ENCODE measurements around the gene MXI1.

The MXI1 gene

DNA sequence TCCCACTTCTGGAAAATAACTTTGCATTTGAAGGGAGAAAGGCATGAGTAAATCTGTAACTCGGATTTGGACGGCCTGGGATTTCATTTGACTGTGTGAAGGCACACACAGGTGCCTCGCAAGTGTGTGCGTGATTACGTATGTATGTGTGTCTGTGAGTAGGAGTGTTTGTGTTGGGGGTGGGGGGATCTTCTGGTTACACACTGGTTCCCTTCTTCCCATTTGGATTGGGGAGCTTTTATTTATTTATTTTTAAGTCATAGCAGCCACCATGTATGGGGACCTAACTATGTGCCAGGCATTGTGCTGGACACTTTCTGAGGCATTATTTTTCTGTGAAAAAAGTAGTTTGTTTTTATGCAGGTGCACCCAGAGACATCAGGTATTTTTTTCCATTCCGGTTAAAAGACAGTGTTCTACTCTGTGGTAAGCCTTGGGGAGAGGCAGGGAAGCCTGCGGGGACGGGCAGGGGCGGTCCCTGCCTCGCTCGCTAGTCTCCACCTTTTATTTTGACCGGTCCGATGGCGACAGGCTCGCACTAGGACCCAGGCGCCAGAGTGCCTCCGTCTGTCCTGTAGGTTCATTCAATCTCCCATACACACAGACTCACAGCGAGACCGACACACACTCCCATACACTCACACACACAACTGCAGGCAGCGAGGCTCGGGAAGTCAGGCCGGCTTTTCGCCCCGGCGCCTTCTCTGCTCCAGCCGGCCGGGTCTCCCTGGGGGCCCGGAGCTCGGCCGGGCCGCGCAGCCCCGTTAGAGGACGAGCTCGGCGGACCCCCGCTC, at the start of gene MXI1:
Gene MXI1 (plus strand): TSS at position 595 of the 794 bp plus-strand sequence. CDS start 204 bp downstream, outside the sequence.
- DNase-seq: peak; percentile 70

GRCh38 chr10:110158051-110159005, 49.1 kb upstream of the MXI1 start:
- no peak for DNase-seq

DNA sequence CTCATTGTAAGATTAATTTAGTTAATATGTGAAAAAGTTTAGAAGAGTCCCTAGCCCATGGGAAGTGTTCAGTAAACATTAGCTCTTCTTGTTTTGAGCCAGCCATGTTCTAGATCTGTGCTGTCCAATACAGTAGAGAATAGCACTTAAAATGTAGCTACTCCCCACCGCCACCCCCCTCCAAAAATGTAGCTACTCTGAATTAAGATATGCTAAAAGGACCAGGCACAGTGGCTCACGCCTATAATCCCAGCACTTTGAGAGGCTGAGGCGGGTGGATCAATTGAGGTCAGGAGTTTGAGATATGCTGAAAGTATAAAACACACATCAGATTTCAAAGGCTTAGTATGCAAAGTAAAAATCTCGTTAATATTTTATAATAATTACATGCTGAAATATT, 47.3 kb upstream of the MXI1 start:
- no peak for DNase-seq

- DNase-seq: no peak
Measured at GRCh38 chr10:110160522-110160921, 46.9 kb upstream of the MXI1 start.

DNA sequence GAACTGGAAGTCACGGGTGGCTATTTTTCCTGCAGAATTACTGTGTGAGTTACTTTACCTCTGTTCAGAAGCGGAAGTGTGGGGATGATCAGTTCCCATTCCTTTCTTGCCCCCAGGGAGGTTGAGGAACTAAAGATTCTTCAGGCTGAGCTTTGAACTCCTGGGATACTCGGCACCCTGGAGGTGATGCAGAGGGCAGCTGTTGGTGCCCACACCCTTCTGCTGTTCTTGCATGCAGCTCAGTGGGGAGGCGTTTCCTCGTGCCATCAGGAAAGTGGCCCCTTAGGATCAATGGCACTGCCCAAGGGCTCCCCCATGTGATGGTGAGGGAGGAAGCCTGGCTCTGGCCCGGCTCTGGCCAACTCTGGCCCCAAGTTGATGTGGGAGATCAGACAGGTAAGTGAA, 44.7 kb upstream of the MXI1 start:
- no peak for DNase-seq

- DNase-seq: no peak
Measured at GRCh38 chr10:110163192-110163773, 44.1 kb upstream of the MXI1 start.

DNA sequence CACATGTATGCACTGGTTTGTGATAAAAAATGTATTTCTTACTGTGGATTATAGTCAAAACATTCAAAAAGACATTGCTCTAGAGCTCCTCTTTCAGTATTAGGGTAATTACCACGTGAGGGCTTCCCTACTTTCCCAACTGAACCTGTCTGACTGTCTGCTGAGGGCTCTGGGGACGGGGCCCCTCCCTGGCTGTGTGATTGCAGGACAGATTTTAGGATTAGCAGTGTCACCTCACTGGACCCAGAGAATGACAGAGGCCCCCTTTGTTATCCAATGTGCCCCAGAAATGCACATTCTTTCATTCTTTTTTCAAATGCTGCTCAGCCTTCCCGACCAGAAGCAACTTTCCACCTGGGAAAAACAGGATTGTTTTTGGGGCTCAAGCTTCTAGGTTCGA, 43.6 kb upstream of the MXI1 start:
- DNase-seq: no peak

- no peak for DNase-seq
Measured at GRCh38 chr10:110165239-110165638, 42.2 kb upstream of the MXI1 start.

DNA sequence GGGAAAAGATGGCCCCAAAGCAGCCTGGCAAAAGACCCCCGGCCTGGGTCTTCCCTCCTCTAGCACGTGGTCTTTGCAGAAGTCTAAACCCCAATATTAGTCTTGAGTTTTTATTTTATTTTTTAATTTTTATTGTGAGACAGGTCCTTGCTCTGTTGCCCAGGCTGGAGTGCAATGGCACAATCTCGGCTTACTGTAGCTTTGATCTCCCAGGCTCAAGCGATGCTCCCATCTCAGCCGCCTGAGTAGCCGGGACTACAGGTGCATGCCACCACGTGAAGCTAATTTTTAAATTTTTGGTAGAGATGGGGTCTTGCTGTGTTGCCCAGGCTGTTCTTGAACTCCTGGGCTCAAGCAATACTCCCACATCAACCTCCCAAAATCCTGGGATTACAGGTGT, 40.3 kb upstream of the MXI1 start:
- no peak for DNase-seq

- no peak for DNase-seq
Measured at GRCh38 chr10:110168601-110169481, 38.6 kb upstream of the MXI1 start.

GRCh38 chr10:110169586-110169985, 37.8 kb upstream of the MXI1 start:
- DNase-seq: no peak

DNA sequence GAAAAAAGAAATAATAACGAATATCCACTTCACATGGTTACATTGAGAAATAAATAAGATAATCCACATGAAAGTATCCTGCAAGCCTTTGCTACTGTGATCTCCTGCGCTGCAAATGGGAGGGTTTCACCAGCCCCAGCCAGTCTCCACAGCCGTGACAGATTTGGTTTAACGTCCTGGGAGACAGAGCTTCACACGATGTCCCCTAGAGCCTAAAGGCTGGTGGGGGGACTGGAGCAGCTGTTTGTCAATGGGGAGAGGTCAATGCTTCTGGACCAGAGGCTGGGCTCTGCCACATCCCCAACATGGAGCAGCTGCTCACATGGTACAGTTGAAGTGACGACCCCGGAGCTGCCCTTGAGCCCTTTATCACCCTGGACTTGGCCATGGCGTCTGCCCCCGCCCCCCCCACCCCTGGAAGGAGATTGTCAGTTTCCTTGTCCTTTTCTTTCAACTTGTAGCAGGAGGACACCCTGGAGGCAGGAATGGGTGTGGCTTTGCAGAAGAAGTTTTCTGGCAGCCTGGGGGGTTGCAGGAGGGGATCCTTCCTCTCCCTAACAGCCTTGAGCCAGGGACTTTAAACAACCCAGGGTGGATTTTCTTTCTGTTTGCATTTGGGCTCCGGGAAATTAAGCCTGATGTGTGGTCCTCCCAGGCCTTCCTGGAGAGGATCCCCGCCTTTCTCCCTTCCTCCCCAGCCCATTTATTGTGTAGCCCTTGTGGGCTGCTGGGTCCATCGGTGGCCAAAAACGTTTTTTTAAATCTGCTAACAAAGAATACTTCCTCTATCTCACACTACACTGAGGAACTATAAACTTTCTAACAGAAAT, 37.0 kb upstream of the MXI1 start:
- no peak for DNase-seq

DNA sequence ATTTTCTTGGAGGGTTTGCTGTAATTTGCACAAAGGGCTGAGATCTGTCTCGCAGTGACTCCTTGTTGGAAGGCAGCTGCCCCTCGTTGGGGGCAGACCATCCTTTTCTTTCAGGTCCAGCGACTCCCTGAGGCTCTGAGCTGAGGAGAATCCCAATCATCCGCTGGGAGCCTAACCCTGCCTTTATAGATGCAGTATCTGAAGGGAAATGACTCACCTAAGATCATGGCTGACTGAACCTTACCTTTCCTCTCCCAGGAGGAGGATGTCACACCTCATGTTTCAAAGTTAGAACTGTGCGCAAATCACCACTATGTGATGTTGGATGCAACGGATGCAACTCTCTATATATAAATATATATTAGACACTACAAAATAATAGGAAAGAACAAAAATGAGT, 36.4 kb upstream of the MXI1 start:
- no peak for DNase-seq

DNA sequence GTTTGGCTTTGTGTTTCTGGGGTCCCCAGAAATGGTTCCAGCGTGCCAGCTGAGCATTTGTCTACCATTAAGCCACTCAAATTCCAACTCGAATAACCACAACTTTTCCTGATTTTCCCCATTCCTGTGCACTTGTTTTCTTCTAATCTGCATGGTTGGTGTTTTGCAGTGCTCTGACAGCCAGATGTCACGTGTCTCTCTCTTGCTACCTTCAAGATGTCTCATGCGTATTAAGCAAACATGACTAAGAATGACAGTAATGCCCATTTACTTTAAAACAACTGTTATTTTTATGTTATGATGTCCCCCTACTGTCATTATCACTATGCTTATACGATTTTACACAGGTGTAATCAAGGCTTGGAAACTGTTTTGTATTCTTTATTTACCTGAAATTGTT, 35.2 kb upstream of the MXI1 start:
- no peak for DNase-seq

DNA sequence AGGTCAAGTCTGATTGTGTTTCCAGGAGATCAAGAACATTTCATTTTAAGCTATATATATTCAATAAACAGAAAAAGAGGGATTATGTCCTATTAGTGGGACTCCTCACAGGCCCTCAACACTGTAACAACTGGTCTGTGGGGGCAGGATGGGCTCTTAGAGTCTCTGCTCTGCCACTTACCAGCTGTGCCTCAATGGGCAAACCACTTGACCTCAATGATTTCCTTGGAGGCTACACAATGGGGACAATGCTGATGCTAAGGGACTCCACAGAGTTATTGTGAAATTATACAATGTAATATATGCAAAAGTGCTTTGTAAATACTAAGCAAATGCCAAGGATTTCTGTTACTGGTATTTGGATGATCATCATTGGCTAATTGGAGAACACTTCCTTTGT, 33.2 kb upstream of the MXI1 start:
- no peak for DNase-seq

DNA sequence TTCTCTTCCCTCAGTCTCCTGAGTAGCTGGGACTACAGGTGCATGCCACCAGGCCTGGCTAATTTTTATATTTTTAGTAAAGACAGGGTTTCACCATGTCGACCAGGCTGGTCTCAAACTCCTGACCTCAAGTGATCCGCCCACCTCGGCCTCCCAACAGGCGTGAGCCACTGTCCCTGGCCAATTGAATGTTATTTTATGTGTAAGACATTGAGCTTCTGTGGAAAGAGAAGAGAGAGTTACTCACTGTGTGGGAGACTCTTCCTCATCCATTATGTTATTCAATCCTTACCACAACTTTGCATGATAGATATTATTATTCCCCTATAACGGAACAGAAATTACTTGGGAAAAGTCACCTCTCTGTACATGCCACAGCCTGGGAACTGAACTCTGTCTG, 32.6 kb upstream of the MXI1 start:
- no peak for DNase-seq

DNA sequence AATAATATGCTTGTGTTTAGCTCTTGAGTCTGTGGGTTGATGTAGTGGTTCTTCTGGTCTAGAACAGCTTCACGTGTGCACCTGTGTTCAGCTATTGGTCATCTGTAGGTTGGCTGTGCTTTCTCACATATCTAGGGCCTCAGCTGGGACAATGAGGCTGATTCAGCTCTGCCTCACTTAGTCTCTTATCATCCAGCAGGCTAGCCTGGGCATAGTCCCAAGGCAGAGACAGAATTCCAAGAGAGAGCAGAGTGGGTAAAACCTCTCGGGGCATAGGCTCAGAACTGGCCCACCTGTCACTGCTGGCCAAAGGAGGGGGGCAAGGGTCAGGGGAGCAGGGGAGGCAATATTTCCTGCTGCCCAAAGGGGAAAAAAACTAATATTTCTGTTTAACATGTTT, 32.0 kb upstream of the MXI1 start:
- DNase-seq: no peak

DNA sequence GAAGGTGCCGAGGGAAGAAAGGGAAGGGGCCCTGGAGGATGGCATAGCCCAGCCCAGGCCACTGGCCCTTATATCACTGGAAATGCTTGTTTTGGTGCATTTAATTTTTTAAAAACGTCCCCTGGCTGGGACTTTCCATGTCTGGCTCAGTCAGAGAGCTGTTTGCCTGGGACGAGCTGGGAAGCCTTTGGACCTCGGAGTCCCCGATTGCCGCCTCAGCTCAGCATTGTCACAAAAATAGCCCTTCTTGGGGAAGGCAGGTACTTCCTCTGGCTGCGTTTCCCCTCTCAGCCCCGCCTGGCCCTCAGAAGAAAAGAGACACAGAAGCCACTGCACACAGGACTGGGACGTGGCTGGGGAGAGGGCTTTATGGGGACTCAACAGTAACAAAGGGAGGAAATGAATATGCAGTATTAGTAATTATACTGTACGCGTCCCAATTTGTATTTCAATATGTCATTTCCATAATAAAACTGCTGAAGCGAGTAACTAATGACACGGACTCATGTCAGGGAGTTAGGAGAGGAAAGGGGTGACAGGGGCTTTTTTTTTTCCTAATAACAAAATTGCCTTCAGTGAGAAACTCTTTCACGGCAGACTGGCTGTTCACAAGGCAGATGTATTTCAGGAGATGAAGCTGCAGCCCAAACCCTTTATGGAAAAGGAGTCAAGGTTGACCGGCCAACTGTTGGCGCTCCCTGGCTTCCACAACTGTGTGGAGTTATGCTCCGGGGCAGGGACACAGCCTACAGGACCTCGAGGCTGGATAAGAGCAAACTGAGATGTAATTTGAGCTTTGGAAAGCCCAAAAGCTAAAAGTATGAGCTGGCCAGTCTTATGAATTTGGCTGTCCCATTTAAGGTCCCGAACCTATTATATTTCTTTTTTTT, 31.0 kb upstream of the MXI1 start:
- DNase-seq: no peak

- DNase-seq: no peak
Measured at GRCh38 chr10:110179220-110179619, 28.2 kb upstream of the MXI1 start.

GRCh38 chr10:110181451-110181850, 26.0 kb upstream of the MXI1 start:
- no peak for DNase-seq

DNA sequence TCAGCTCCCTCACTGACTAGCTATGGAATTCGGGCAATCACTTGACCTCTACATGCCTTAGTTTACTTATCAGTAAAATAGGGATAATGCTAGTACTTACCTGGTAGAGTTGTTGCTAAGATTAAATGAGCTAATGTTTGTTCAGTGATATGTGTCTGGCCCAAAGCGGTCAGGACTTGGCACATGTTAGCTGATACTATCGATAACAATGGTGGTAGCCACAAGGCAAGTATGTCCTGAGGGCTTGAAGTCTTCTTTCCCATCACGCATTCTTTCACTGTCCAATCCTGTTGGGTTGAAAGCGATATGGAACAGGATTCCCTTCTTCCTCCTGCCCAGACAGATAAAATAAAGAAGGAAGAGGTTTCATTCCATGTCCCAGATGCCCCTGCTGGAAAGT, 25.5 kb upstream of the MXI1 start:
- DNase-seq: no peak
